B cell (primary cell): ENCODE measurements around the gene MICOS13.

Experiments
- CTCF ChIP-seq: fragments of 200-600 bp; IDR thresholded peaks from one replicate; pipeline ENCODE4 v1.8.0; 2022; ENCODE audit warnings: antibody characterized with exemption, mild to moderate bottlenecking
- EZH2 ChIP-seq: IDR thresholded peaks from 2 replicates; pipeline ENCODE4 v1.6.1; 2012; ENCODE audit warnings: borderline replicate concordance, low read depth, mild to moderate bottlenecking, moderate library complexity, low read length; ENCODE audit not compliant: insufficient read depth, poor library complexity, severe bottlenecking

- TF ChIP-seq CTCF (no peak), EZH2 (no peak)
Measured at GRCh38 chr19:5632241-5632612, 48.1 kb downstream of the MICOS13 start.
